Lower leg skin (tissue), 3 donors: ENCODE measurements around the gene CAMK1.

Experiments
- POLR2A ChIP-seq, 2 donors: fragments of 450-650 bp; IDR thresholded peaks; one replicate each; pipeline ENCODE4 v1.6.1; 2016 to 2017; ENCODE audit warnings: antibody characterized with exemption in 2 of 2, mild to moderate bottlenecking in 1 of 2, moderate library complexity in 1 of 2
- TF ChIP-seq, protein P1 (sequence below), 3 donors: fragments of 450-650 bp; IDR thresholded peaks; one replicate each; pipeline ENCODE4 v1.5.1; 2016; ENCODE audit warnings: antibody characterized with exemption in 3 of 3, mild to moderate bottlenecking in 3 of 3, moderate library complexity in 2 of 3

DNA sequence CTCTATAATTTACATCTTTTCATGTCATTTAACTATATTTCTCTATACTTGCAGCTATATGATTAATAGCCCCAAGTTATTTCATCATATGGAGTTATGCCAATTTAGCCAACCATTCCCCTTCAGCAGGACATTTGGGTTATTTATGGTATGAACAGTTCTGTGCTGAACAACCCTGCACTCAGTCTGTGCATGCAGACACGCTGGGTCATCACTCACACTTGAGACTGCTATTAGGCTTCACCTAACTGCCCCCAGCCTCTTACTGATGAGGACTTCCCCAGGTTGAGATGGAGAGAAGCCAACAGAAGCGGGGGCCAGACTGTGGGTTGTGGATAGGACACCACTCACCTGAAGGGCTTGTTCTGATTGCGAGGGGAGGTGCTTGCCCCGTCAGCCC, 15.2 kb upstream of the CAMK1 start:
- TF ChIP-seq, protein P1, sequence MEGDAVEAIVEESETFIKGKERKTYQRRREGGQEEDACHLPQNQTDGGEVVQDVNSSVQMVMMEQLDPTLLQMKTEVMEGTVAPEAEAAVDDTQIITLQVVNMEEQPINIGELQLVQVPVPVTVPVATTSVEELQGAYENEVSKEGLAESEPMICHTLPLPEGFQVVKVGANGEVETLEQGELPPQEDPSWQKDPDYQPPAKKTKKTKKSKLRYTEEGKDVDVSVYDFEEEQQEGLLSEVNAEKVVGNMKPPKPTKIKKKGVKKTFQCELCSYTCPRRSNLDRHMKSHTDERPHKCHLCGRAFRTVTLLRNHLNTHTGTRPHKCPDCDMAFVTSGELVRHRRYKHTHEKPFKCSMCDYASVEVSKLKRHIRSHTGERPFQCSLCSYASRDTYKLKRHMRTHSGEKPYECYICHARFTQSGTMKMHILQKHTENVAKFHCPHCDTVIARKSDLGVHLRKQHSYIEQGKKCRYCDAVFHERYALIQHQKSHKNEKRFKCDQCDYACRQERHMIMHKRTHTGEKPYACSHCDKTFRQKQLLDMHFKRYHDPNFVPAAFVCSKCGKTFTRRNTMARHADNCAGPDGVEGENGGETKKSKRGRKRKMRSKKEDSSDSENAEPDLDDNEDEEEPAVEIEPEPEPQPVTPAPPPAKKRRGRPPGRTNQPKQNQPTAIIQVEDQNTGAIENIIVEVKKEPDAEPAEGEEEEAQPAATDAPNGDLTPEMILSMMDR (IDR thresholded peaks at IDR 0.05) = no peak
- TF ChIP-seq POLR2A (IDR thresholded peaks at IDR 0.05) = no peak
